ENCODE data around the gene BMP6. TPM values are rescaled to one million over a fixed set of nuclear protein-coding genes. Genes with fewer than 3 reads are reported as not detected.

Gene BMP6
- total and polyA plus RNA-seq, 10 of the 15 experiments (the other 5 are each of a cell fraction or from before 2014, with no cell fraction given): 0.02 to 0.15 (median 0.05) TPM; not detected in 5

GRCh38 chr6:7846966-7847818 is 121.3 kb downstream of the BMP6 start:
- Histone ChIP-seq H3K36me3 (ENCODE audit: control insufficient read depth in 2 of 2, insufficient read depth in 2 of 2, low read length in 1 of 2) (no peaks in the 10 kb centered on the region), H3K9me3 (replicated peaks; ENCODE audit: control insufficient read depth, insufficient read depth, low read length) (peaks cover 1% of the 10 kb centered on the region; the same call in 1 of the 3 replicates), H3K79me2 (ENCODE audit: control insufficient read depth, insufficient read depth, low read length) (no peaks in the 10 kb centered on the region), H3K9ac (ENCODE audit: control insufficient read depth, insufficient read depth, low read length) (no peak overlapping the region), H3K4me3 (no peak overlapping the region), H3K27me3 (replicated peaks in 1 of 2; ENCODE audit: control insufficient read depth in 2 of 2, insufficient read depth in 2 of 2, low read length in 1 of 2) (no peaks in the 10 kb centered on the region; a peak in 1 of 4 replicates), H3K27ac (ENCODE audit: control insufficient read depth, insufficient read depth) (no peak overlapping the region), H3K4me1 (ENCODE audit: control insufficient read depth, insufficient read depth, low read length) (no peaks in the 10 kb centered on the region), H2AFZ (ENCODE audit: control insufficient read depth, low read depth, low read length) (no peak overlapping the region), H3K4me2 (ENCODE audit: control insufficient read depth, insufficient read depth) (no peak overlapping the region), H4K20me1 (ENCODE audit: control insufficient read depth, insufficient read depth) (no peaks in the 10 kb centered on the region)
- ChIA-PET SMC1A (ENCODE audit: uncharacterized antibody, unreplicated experiment) (no interaction called here), POLR2A (no interaction called here), CTCF (no interaction called here), RAD21 (ENCODE audit: unreplicated experiment) (no interaction called here)
- 48% methylated on average over 7 of the region's 7 CpGs for WGBS (ENCODE audit: insufficient coverage, insufficient replicate concordance, low lambda C conversion rate, missing lambda C conversion rate)
- intact Hi-C loops (cut with micrococcal nuclease; ENCODE audit: unreplicated experiment) (no loop called here), in situ Hi-C loops (cut with MboI) (no loop called here)
- no peak for DNase-seq (ENCODE audit: low read depth, low spot score)
- BruUV-seq (replicated peaks): no TSS peak
- TF ChIP-seq RAD51 (IDR thresholded peaks at IDR 0.05): no peak
- TF ChIP-seq GATAD2B (conservative IDR thresholded peaks at IDR 0.05; ENCODE audit: low read depth): no peak
- TF ChIP-seq, protein P1, sequence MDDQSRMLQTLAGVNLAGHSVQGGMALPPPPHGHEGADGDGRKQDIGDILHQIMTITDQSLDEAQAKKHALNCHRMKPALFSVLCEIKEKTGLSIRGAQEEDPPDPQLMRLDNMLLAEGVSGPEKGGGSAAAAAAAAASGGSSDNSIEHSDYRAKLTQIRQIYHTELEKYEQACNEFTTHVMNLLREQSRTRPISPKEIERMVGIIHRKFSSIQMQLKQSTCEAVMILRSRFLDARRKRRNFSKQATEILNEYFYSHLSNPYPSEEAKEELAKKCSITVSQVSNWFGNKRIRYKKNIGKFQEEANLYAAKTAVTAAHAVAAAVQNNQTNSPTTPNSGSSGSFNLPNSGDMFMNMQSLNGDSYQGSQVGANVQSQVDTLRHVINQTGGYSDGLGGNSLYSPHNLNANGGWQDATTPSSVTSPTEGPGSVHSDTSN (IDR thresholded peaks at IDR 0.05; ENCODE audit: insufficient replicate concordance, low read depth, low read length): no peak
- no peak for TF ChIP-seq RFX5 (IDR thresholded peaks at IDR 0.05; ENCODE audit: low read depth, low read length)
- TF ChIP-seq, protein P2, sequence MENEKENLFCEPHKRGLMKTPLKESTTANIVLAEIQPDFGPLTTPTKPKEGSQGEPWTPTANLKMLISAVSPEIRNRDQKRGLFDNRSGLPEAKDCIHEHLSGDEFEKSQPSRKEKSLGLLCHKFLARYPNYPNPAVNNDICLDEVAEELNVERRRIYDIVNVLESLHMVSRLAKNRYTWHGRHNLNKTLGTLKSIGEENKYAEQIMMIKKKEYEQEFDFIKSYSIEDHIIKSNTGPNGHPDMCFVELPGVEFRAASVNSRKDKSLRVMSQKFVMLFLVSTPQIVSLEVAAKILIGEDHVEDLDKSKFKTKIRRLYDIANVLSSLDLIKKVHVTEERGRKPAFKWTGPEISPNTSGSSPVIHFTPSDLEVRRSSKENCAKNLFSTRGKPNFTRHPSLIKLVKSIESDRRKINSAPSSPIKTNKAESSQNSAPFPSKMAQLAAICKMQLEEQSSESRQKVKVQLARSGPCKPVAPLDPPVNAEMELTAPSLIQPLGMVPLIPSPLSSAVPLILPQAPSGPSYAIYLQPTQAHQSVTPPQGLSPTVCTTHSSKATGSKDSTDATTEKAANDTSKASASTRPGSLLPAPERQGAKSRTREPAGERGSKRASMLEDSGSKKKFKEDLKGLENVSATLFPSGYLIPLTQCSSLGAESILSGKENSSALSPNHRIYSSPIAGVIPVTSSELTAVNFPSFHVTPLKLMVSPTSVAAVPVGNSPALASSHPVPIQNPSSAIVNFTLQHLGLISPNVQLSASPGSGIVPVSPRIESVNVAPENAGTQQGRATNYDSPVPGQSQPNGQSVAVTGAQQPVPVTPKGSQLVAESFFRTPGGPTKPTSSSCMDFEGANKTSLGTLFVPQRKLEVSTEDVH (IDR thresholded peaks at IDR 0.05; ENCODE audit: low read depth, partially characterized antibody): no peak
- TF ChIP-seq SPI1 (IDR thresholded peaks at IDR 0.05; ENCODE audit: borderline replicate concordance, insufficient read depth, low read depth, low read length): no peak
- no peak for TF ChIP-seq NR2F1 (conservative IDR thresholded peaks at IDR 0.05)
- no peak for TF ChIP-seq YBX1 (IDR thresholded peaks at IDR 0.05)
- no peak for TF ChIP-seq SRF (IDR thresholded peaks at IDR 0.05; ENCODE audit: low read depth in 2 of 2, low read length in 2 of 2)
- no peak for TF ChIP-seq NR2C2 (IDR thresholded peaks at IDR 0.05; ENCODE audit: borderline replicate concordance, control insufficient read depth, insufficient read length, low read depth)
- no peak for ATAC-seq
- no peak for FAIRE-seq
